Gastroesophageal sphincter (tissue), 3 donors: ENCODE measurements around the gene POLR3A.

Source experiments
- CTCF ChIP-seq, 4 experiments: fragments of 200-600 bp in 2 of 4; fragments of 450-650 bp in 2 of 4; sonication (generic) in 1 of 4; IDR thresholded peaks; one replicate each; pipeline ENCODE4 v1.5.1; 2017 to 2019; ENCODE audit warnings: antibody characterized with exemption in 4 of 4, mild to moderate bottlenecking in 2 of 4, moderate library complexity in 2 of 4
- EP300 ChIP-seq: sonication (generic); formaldehyde crosslinking; IDR thresholded peaks from one replicate; pipeline ENCODE4 v1.6.1; 2017; ENCODE audit warnings: antibody characterized with exemption, mild to moderate bottlenecking

DNA sequence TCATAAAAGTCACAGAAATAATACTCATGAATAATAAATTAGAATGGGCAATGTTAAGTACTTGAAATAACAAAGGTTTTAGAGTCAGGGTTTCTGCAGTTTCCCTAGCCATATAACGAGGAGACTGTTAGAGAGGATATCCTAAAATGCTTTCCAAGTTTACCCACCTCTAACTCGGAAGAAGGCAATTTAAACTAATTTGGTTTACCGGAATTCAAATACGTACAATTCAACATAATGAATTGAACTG, 4.0 kb upstream of the POLR3A start:
- TF ChIP-seq CTCF (IDR thresholded peaks at IDR 0.05) = no peak
- no peak for TF ChIP-seq EP300
